H9 (cell line): Measurements from ENCODE around the gene TRMT2A. TPM values are rescaled to one million over a fixed set of nuclear protein-coding genes. Genes with fewer than 3 reads are reported as not detected.

ENCODE experiments used
- DNase-seq: peaks from one replicate; pipeline ENCODE4 v3.0.0-alpha.2; 2017
- H2AFZ ChIP-seq: one replicate; pipeline ENCODE4 v1.6.1; 2013; ENCODE audit warnings: mild to moderate bottlenecking, low read length, control low read depth, moderate library complexity
- H2AK5ac ChIP-seq: 2 replicates; pipeline ENCODE4 v1.6.1; 2013; ENCODE audit warnings: low read length, control low read depth, mixed read lengths; ENCODE audit not compliant: insufficient read length
- H2BK120ac ChIP-seq: one replicate; pipeline ENCODE4 v1.6.1; 2013; ENCODE audit warnings: low read depth, mild to moderate bottlenecking, low read length, control low read depth, inconsistent platforms; ENCODE audit not compliant: poor library complexity, severe bottlenecking
- H2BK12ac ChIP-seq: 2 replicates; pipeline ENCODE4 v1.6.1; 2013; ENCODE audit warnings: low read length, control low read depth, mixed read lengths, low read depth; ENCODE audit not compliant: insufficient read length
- H2BK15ac ChIP-seq: 2 replicates; pipeline ENCODE4 v1.6.1; 2013; ENCODE audit warnings: low read depth, low read length, control low read depth
- H2BK20ac ChIP-seq: one replicate; pipeline ENCODE4 v1.6.1; 2013; ENCODE audit warnings: low read depth, mild to moderate bottlenecking, low read length, control low read depth, inconsistent platforms; ENCODE audit not compliant: poor library complexity, severe bottlenecking
- H2BK5ac ChIP-seq: 2 replicates; pipeline ENCODE4 v1.6.1; 2013; ENCODE audit warnings: low read length, control low read depth, mixed read lengths; ENCODE audit not compliant: insufficient read length
- H3K14ac ChIP-seq: 2 replicates; pipeline ENCODE4 v1.6.1; 2013; ENCODE audit warnings: low read length, control low read depth; ENCODE audit not compliant: insufficient read depth
- H3K18ac ChIP-seq: 2 replicates; pipeline ENCODE4 v1.6.1; 2013; ENCODE audit warnings: low read depth, mild to moderate bottlenecking, mixed read lengths, low read length, control low read depth; ENCODE audit not compliant: insufficient read length
- H3K23ac ChIP-seq: 2 replicates; pipeline ENCODE4 v1.6.1; 2013; ENCODE audit warnings: low read length, control low read depth, mixed read lengths, low read depth; ENCODE audit not compliant: insufficient read length
- H3K23me2 ChIP-seq: 2 replicates; pipeline ENCODE4 v1.6.1; 2013; ENCODE audit warnings: low read depth, mild to moderate bottlenecking, mixed read lengths, low read length, control low read depth; ENCODE audit not compliant: insufficient read length, poor library complexity, severe bottlenecking
- H3K27ac ChIP-seq: 2 replicates; pipeline ENCODE4 v1.5.1; 2013; ENCODE audit warnings: low read length, control low read depth, mixed read lengths, low read depth; ENCODE audit not compliant: insufficient read length
- H3K27me3 ChIP-seq: 2 replicates; pipeline ENCODE4 v1.6.1; 2013; ENCODE audit warnings: low read length, control low read depth, inconsistent platforms; ENCODE audit not compliant: insufficient read depth
- H3K4ac ChIP-seq: 2 replicates; pipeline ENCODE4 v1.6.1; 2013; ENCODE audit warnings: low read depth, mild to moderate bottlenecking, control low read depth, inconsistent platforms, low read length, moderate library complexity
- H3K4me1 ChIP-seq: 2 replicates; pipeline ENCODE4 v1.6.1; 2013; ENCODE audit warnings: low read length, control low read depth, inconsistent platforms; ENCODE audit not compliant: insufficient read depth
- H3K4me2 ChIP-seq: 2 replicates; pipeline ENCODE4 v1.6.1; 2013; ENCODE audit warnings: low read length, control low read depth, mixed read lengths; ENCODE audit not compliant: insufficient read length, insufficient read depth
- H3K56ac ChIP-seq: 2 replicates; pipeline ENCODE4 v1.6.1; 2013; ENCODE audit warnings: low read depth, mild to moderate bottlenecking, mixed read lengths, low read length, control low read depth; ENCODE audit not compliant: insufficient read length
- H3K79me1 ChIP-seq: 2 replicates; pipeline ENCODE4 v1.6.1; 2013; ENCODE audit warnings: low read depth, mild to moderate bottlenecking, moderate library complexity, low read length, control low read depth, inconsistent platforms; ENCODE audit not compliant: insufficient read depth, poor library complexity, severe bottlenecking
- H3K79me2 ChIP-seq: 2 replicates; pipeline ENCODE4 v1.6.1; 2013; ENCODE audit warnings: low read length, control low read depth, inconsistent platforms; ENCODE audit not compliant: insufficient read depth
- H3K9ac ChIP-seq: 2 replicates; pipeline ENCODE4 v1.6.1; 2013; ENCODE audit warnings: low read length, control low read depth, mixed read lengths; ENCODE audit not compliant: insufficient read length; ENCODE audit errors: extremely low read depth
- H3K9me3 ChIP-seq: one replicate; pipeline ENCODE4 v1.6.1; 2013; ENCODE audit warnings: low read depth, low read length, inconsistent platforms; ENCODE audit not compliant: control insufficient read depth
- H3T11ph ChIP-seq: one replicate; pipeline ENCODE4 v1.6.1; 2013; ENCODE audit warnings: mild to moderate bottlenecking, low read length, control low read depth, inconsistent platforms
- H4K20me1 ChIP-seq: one replicate; pipeline ENCODE4 v1.6.1; 2013; ENCODE audit not compliant: control insufficient read depth, insufficient read length, insufficient read depth
- H4K5ac ChIP-seq: 2 replicates; pipeline ENCODE4 v1.6.1; 2013; ENCODE audit warnings: low read depth, mild to moderate bottlenecking, mixed read lengths, low read length, control low read depth; ENCODE audit not compliant: insufficient read length
- H4K8ac ChIP-seq: replicated peaks from 2 replicates; pipeline ENCODE4 v1.6.1; 2013; ENCODE audit warnings: low read length, control low read depth, mixed read lengths, low read depth; ENCODE audit not compliant: insufficient read length
- H4K91ac ChIP-seq: 2 replicates; pipeline ENCODE4 v1.6.1; 2013; ENCODE audit warnings: low read depth, mild to moderate bottlenecking, moderate library complexity, mixed read lengths, low read length, control low read depth; ENCODE audit not compliant: insufficient read length
- H3K27ac Mint-ChIP-seq, 3 experiments: 2 replicates in 2 of 3; 3 replicates in 1 of 3; pipeline ENCODE4 v1.8.0; 2020 to 2021; ENCODE audit warnings: mixed read lengths in 3 of 3, mild to moderate bottlenecking in 1 of 3, moderate library complexity in 1 of 3
- H3K27me3 Mint-ChIP-seq: 2 replicates; pipeline ENCODE4 v1.8.0; 2021; ENCODE audit warnings: low read depth, mild to moderate bottlenecking, moderate library complexity, mixed read lengths
- H3K36me3 Mint-ChIP-seq, 3 experiments: 2 replicates in 2 of 3; 3 replicates in 1 of 3; pipeline ENCODE4 v1.8.0; 2020 to 2021; ENCODE audit warnings: low read depth in 3 of 3, mixed read lengths in 3 of 3; ENCODE audit not compliant: insufficient read depth in 1 of 3
- H3K4me1 Mint-ChIP-seq, 2 experiments: 2 replicates each; pipeline ENCODE4 v1.8.0; 2020; ENCODE audit warnings: mixed read lengths in 2 of 2
- H3K4me3 Mint-ChIP-seq, 2 experiments: 2 replicates in 1 of 2; 3 replicates in 1 of 2; pipeline ENCODE4 v1.8.0; 2020 to 2021; ENCODE audit warnings: mild to moderate bottlenecking in 2 of 2, mixed read lengths in 2 of 2, moderate library complexity in 1 of 2
- H3K9me3 Mint-ChIP-seq, 2 experiments: 2 replicates in 1 of 2; 3 replicates in 1 of 2; pipeline ENCODE4 v1.8.0; 2020; ENCODE audit warnings: mild to moderate bottlenecking in 2 of 2, mixed read lengths in 2 of 2, moderate library complexity in 1 of 2
- WGBS: extraction: QIAGEN DNeasy Blood & Tissue Kit; methylation state at CpG from one replicate; pipeline ENCODE4 v1.1.7; 2013; ENCODE audit warnings: missing lambda C conversion rate, low lambda C conversion rate, mixed read lengths; ENCODE audit not compliant: insufficient read length; ENCODE audit errors: extremely low coverage; 5-methylcytosine and 5-hydroxymethylcytosine counted together
- total RNA-seq: library from RNA; stranded (reverse); gene quantifications from 2 replicates; pipeline ENCODE4 v1.2.1, GENCODE V29; 2021
- TF ChIP-seq, protein P1 (sequence below): fragments of 200-600 bp; sonication (generic); conservative IDR thresholded peaks from 3 replicates; pipeline ENCODE4 v1.8.0; 2021; ENCODE audit warnings: antibody characterized with exemption, mild to moderate bottlenecking

Gene TRMT2A
- total RNA-seq, 1 experiment from 2014 or later, result 58.2 TPM

DNA sequence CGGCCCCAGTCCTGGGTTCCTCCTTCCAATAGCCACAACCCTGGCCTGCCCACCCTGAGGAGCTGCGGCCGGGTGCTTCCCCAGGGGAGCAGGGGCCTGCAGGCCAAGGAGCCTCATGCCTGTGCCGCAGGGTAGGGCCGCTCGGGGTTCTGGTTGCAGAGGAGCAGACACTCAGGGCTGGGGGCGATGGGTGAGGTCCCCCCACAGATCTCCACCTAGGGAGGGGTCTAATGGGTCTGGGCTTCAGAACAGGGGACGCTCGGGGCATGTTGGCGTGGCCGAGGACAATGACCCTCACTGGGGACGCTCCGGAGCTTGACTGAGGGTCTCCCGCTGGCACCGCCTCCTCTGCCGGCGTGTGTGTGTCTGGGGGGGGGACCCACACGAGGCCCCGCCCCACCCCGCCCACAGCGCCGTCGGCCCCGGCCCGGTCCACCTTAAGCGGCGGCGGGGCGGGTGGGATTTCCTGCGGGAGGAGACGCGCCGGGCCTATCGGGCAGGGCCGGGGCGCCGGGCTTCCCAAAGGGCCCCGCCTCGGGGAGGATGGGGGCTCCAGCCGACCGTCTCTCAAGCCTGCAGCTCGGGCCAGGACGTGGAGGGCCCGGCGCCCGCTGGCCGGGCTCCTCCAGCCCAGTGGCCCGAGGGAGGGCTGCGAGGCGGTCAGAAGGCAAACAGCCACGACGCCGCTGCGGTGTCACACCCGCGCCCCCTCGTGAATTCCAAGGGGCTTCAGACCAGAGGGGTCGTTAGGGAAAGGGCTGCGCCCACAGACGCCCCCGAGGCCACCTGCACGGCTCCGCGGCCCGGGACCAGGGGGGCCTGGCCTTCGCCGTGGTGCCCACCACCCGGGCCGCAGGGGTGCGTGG lies 13.9 kb upstream of the TRMT2A start:
- H3K79me1 ChIP-seq, result no peaks in the 10 kb centered on the region
- peak; percentile 75 for DNase-seq
- no peak overlapping the region for H2AFZ ChIP-seq
- no peaks in the 10 kb centered on the region for H3K79me2 ChIP-seq
- peaks cover 4% of the 10 kb centered on the region for H3K23me2 ChIP-seq
- Mint-ChIP-seq H3K4me1 (peaks cover 8% of the 10 kb centered on the region in 2 experiments), H3K4me3 (peak overlapping the region; percentile 57 to 73; a peak in 4 of 5 replicates), H3K36me3 (peaks cover 8 to 23% (median 19%) of the 10 kb centered on the region in 3 experiments; a peak in 6 of 7 replicates), H3K9me3 (no peaks in the 10 kb centered on the region), H3K27me3 (no peaks in the 10 kb centered on the region; the same call in 1 of the 2 replicates), H3K27ac (no peak overlapping the region)
- peak overlapping the region; percentile 14 for H3K4me2 ChIP-seq
- H3K23ac ChIP-seq, result no peak overlapping the region
- H3K18ac ChIP-seq, result no peak overlapping the region
- H3K4ac ChIP-seq, result no peak overlapping the region
- H2BK120ac ChIP-seq, result no peak overlapping the region
- no peak overlapping the region for H4K5ac ChIP-seq
- H3T11ph ChIP-seq, result no peak overlapping the region
- H3K27me3 ChIP-seq, result no peaks in the 10 kb centered on the region
- no peak overlapping the region for H3K9ac ChIP-seq
- no peaks in the 10 kb centered on the region for H3K4me1 ChIP-seq
- H3K14ac ChIP-seq, result no peak overlapping the region
- H2BK12ac ChIP-seq, result no peak overlapping the region
- H2BK5ac ChIP-seq, result no peak overlapping the region
- no peaks in the 10 kb centered on the region for H3K9me3 ChIP-seq
- no peak overlapping the region for H4K8ac ChIP-seq
- H2BK20ac ChIP-seq, result no peak overlapping the region
- H4K91ac ChIP-seq, result no peak overlapping the region
- H2BK15ac ChIP-seq, result no peak overlapping the region
- peaks cover 2% of the 10 kb centered on the region for H4K20me1 ChIP-seq
- WGBS, result no CpG with 5 or more reads among the region's 70 CpGs
- H3K27ac ChIP-seq, result no peak overlapping the region
- TF ChIP-seq, protein P1, sequence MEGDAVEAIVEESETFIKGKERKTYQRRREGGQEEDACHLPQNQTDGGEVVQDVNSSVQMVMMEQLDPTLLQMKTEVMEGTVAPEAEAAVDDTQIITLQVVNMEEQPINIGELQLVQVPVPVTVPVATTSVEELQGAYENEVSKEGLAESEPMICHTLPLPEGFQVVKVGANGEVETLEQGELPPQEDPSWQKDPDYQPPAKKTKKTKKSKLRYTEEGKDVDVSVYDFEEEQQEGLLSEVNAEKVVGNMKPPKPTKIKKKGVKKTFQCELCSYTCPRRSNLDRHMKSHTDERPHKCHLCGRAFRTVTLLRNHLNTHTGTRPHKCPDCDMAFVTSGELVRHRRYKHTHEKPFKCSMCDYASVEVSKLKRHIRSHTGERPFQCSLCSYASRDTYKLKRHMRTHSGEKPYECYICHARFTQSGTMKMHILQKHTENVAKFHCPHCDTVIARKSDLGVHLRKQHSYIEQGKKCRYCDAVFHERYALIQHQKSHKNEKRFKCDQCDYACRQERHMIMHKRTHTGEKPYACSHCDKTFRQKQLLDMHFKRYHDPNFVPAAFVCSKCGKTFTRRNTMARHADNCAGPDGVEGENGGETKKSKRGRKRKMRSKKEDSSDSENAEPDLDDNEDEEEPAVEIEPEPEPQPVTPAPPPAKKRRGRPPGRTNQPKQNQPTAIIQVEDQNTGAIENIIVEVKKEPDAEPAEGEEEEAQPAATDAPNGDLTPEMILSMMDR, result no peak
- H3K56ac ChIP-seq, result no peak overlapping the region
- no peak overlapping the region for H2AK5ac ChIP-seq
